GM11168 (cell line): ENCODE data around the gene C4orf46.
"Not testable (repeated sequence)": the region's sequence is repeated elsewhere in the genome, so short reads cannot be mapped to it uniquely, and the experiment has no call there.

Experiments used
- in situ Hi-C: fragments of 300-500 bp; cut with MboI; formaldehyde crosslinking; loops from one replicate; pipeline ENCODE4 v1.12.0; 2022; ENCODE audit warnings: low sequenced_read_pairs; ENCODE audit not compliant: unreplicated experiment

The C4orf46 gene

GRCh38 chr4:158671665-158671914 is at the start of gene C4orf46:
TSS of gene C4orf46 (minus strand) at chr4:158671887. CDS start at chr4:158671801, 86 bp downstream.
- in situ Hi-C loops = no loop called here

DNA sequence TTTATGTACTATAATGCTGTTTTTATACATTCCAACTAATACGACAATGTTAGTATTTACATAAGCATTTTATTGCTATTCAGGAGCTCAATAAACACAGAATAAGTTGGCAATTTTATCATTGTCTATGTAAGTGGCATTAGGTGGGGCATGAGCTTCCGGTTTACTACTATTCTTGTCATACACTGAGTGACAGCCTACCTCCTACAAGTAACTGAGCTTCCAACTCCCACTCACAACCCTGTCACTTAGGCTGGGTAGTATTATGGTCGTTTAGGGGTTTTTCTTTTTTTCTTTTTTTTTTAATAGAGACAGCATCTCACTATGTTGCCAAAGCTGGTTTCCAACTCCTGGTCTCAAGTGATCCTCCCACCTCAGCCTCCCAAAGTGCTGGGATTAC is 44.1 kb upstream of the C4orf46 start:
- in situ Hi-C loops = no loop called here

DNA sequence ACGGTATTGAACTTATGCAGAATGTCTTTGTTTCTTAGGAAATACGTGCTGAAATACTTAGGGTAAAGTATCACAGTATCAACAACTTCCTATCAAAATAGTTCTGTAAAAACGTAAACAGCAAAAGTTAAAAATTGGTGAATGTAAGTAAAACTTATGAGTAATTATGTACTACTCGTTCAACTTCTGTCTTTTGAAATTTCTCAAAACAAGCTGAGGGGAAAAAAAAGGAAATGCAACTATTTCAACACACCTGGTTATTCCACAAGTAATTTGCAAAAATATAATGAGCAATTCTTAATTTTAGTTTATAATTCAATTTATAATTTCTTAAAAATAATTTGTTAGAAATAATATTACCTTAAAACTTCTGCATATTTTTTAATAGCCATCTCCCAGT is 43.2 kb upstream of the C4orf46 start:
- in situ Hi-C loops = no loop called here

DNA sequence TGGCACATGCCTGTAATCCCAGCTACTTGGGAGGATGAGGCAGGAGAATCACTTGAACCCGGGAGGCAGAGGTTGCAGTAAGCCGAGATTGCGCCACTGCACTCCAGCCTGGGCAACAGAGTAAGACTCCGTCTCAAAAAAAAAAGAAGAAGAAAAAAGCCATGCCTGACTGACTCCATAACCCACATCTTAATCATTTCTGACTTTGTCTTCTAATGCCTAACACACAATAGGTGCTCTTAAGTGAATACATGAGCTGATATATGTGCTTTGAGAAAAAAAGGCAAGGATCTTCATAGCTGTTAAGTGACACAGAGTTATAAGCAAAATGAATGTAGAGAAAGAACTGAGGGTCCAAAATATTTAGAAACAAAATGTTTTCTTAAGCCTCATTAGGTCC is 40.9 kb upstream of the C4orf46 start:
- in situ Hi-C loops = not testable (repeated sequence)

DNA sequence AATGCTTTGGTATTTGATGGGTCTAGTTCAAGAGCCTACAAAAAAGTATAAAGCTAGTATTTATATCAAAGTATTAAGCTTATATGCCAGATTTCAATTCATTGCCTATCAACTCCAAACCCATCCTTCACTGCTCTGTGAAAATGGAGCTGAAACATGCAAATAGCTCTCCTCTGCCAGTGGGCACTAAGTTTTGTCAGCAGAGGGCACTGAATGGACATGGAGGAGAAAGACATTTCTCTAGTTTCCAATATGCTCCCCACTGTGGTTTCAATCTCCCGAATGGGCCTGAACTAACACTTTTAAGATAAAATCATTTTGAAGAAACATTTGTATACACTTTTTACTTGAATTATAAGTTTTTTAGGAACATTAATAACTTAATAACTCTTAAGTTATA is 39.1 kb upstream of the C4orf46 start:
- in situ Hi-C loops = no loop called here

DNA sequence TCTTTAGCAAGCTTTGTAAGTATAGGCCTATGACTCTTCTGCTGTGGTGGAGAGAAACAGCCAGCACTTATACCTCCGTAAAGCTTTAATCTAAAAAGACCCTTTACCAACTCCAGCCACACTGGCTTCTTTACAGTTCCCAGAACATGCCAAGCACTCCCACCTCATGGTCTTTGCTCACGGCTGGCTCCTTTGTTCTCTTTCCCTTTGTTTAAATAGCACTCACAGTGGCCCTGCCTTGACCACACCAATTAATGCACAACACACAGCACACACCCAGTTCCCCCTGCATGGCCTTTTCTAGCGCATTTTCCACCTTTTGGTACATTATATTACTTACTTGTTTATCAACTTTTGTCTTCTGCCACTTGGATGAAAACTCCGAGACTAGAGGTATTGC is 32.6 kb upstream of the C4orf46 start:
- in situ Hi-C loops = no loop called here

DNA sequence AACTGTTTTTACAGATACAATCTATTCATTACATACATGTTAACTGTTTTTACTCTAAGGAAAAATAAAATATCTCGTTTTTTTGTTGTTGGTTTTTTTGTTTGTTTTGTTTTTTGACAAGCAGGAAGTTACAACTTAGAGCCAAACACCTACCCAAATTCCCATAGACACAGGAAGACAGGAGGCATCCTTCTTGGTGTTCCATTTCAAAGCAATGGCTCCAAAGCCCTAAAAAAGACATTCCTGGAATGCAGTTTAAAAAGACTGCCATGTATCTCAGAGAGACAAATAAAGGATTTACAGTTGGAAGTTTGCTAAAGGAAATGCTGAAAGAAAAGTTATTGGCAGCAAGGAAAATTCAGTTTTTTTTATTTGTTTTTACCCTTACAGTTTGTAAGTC is 17.1 kb upstream of the C4orf46 start:
- in situ Hi-C loops = no loop called here

GRCh38 chr4:158682066-158682465 is 10.4 kb upstream of the C4orf46 start:
- in situ Hi-C loops = no loop called here

- in situ Hi-C loops = no loop called here
Measured at GRCh38 chr4:158681629-158682028, 9.9 kb upstream of the C4orf46 start.

- in situ Hi-C loops = no loop called here
Measured at GRCh38 chr4:158678767-158679166, 7.1 kb upstream of the C4orf46 start.

DNA sequence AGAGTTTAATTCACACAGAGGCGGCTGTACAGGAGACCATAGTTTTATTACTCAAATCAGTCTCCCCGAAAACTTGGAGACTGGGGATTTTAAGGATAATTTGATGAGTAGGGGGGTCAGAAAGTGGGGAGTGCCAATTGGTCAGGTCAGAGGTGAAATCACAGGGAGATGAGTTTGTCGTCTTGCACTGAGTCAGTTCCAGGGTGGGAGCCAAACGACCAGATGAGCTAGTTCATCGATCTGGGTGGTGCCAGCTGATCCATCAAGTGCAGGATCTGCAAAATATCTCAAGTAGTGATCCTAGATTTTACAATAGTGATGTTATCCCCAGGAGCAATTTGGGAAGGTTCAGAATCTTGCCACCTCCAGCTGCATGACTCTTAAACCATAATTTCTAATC is 4.4 kb upstream of the C4orf46 start:
- in situ Hi-C loops = no loop called here

DNA sequence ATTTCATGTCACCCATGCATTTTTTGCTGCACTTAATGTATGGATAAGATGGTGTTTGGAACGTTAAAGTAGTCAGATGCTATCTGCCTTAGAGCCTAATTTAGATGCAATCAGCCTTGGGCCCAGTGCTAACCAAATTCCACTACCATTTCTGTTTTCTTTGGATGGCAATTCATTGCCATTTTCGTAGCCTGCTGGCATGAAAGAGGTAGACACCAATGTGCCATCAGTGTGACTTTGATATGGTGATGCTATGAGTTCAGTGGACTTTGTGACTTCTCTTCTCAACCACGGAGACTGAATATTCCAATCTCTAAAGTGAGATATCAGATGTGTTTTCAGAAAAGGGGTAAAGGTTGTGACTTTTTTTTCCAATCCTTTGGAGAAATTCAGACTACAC is 1.9 kb upstream of the C4orf46 start:
- in situ Hi-C loops = no loop called here

DNA sequence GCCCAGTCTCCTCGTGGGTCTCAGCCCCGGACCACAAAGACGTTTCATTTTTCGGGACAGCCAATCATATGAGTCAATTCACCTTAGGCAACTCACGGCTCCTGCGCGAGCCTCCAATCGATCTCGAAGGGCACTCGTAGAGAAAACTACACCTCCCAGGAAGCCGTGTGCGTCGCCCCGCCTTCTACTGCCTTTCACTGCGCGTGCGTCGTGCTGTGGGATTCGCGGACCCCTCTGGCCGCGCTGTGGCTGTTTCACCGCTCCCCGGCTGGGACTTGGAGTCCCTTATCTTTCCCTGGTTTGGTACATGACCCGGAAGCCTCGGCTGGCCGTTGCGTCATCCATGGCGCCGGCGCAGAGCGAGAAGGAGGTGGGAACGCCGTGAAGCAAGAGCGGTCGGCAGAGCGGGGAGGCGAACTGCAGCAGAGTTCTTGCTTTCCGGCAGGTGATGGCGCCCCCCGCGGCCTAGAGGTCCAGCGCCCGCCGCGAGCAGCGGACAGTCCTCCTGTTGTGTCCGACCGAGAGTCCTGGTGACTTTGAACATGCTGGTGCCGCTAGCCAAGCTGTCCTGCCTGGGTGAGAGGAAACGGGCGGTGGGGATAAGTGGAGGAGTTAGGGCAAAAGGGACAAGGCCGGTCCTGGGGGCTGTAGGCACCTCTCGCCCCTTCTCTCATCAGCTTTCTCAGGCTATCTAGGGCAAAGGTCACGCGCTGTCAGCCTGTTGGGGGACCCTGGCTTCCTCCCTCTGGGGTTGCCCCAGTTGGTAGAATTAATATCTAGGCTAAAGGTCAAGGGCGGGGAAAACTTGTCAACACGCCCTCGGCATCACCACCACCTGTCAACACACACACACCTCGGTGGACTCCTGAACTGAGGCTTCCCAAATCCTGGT is 474 bp upstream of the C4orf46 start, which contains the start of gene ETFDH:
Gene ETFDH (plus strand): TSS at position 382 of the 892 bp plus-strand sequence. CDS start 161 bp downstream, at position 543.
- in situ Hi-C loops = no loop called here

DNA sequence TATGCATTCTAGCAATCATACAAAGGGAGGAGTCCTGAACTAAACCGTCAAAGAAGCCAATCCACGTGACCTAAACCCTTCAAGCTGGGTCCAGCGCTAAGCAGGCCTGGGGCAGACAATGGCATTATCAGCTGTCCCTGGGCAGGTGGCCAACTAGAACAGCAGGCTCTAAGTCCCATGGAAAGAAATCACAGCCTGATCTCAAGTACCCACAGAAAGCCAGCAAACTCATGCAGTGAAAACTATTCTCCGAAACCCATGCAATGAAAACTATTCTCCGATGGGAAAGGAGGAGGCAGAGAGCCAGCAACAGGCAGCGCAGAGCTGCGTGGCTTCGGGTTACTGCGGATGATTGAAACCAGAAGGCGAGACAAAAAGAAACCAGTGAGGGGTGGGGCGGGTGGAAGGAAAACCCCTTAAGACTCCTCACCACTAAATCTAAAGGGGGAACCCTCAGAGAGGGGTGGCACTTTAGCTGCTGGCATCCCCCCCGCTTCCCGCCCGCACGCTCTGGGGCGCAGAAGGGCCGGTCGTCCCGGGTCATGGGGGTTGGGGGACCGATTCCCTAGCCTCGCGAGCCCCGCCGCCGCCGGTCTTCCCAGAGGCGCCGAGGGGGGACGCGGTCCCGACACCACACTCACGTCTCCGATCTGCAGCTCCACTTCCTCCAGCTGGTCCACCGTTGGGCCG is 567 bp downstream of the C4orf46 start:
- in situ Hi-C loops = no loop called here

DNA sequence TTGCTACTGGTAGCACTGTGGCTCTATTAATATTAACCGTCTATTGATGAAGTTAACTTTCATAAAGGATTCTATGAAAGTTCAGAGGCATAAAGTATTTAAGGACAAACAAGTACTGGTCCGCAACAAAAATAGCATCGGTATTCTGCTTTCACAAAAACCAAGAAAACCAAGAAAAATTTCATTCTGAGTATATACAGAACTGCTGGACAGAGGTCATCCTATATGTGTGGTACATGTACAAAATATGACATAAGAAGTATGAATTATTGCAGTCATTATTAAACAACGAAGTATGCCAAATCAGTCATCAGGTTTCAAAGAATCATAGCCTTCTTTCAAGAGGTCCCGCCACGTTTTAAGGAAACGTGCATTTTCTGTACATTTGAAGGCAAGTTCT is 2.4 kb downstream of the C4orf46 start:
- in situ Hi-C loops = no loop called here

GRCh38 chr4:158667651-158668198 is 4.0 kb downstream of the C4orf46 start:
- in situ Hi-C loops = no loop called here

DNA sequence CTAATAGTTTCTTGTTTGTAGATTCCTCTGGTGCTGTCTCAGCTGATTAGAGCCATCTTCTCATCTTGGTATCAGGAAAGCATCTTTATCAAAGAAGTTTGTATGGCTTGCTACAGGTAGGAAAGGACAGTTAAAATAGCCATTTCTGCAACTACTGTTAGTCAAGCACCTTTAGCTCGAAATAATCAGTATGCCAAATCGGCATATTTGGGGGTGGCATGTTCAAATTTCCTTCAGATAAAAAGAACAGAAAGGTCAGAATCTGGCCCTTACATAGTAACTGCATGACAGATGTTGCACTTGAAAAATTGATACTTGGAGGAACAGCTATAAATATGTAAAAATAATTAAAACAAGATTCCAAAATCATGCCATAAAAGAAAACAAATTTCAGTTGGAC is 4.8 kb downstream of the C4orf46 start:
- in situ Hi-C loops = no loop called here

DNA sequence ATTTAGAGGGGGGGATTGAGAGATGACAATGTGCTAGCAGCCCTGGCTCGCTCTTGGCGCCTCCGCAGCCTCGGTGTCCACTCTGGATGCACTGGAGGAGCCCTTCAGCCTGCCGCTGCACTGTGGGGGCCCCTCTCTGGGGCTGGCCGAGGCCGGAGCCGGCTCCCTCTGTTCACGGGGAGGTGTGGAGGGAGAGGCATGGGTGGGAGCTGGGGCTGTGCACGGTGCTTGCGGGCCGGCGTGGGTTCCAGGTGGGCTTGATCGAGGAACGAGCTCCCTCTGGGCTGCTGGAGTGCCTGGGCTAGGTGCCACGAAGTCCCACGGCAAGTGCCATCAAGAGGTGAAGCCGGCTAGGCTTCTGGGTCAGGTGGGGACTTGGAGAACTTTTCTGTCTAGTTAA is 6.9 kb downstream of the C4orf46 start:
- in situ Hi-C loops = no loop called here

DNA sequence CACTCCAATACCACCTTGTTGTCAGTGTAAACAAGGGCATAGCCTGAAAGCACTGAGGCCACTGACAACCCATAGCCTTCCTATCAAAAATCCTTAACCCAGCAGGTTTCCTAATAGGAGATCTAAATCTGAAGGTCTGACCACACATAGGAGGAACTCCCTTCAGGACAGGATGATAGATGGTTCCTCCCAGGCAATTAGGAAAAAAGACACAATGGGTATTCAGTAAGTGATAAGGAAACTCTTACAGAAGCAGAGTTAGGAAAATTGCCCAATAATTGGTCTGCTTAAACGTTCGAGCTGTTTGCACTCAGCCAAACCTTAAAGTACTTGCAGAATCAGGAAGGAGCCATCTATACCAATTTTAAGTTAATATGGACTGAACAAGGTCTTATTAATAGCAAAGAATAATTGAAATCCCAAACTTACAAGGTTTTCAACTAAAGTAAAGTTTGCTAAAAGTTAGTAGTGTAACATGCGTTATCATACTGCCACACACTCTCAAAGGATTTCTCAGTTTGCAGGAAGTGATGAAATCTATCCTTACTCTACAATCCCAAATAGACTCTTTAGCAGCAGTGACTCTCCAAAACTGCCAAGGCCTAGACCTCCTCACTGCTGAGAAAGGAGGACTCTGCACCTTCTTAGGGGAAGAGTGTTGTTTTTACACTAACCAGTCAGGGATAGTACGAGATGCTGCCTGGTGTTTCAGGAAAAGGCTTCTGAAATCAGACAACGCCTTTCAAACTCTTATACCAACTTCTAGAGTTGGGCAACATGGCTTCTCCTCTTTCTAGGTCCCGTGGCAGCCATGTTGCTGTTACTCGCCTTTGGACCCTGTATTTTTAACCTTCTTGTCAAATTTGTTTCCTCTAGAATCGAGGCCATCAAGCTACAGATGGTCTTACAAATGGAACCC is 7.7 kb downstream of the C4orf46 start:
- in situ Hi-C loops = not testable (repeated sequence)

GRCh38 chr4:158663255-158663654 is 8.4 kb downstream of the C4orf46 start:
- in situ Hi-C loops = not testable (repeated sequence)
